IgD-negative memory B cell (primary cell): ENCODE measurements around the gene MSMP. TPM values are rescaled to one million over a fixed set of nuclear protein-coding genes. Genes with fewer than 3 reads are reported as not detected.

ENCODE experiments used
- H3K27ac Mint-ChIP-seq, 3 donors: one replicate each; pipeline ENCODE4 v1.8.0; 2020 to 2022; ENCODE audit warnings: mild to moderate bottlenecking in 3 of 3, mixed read lengths in 3 of 3, moderate library complexity in 1 of 3
- H3K27me3 Mint-ChIP-seq: one replicate; pipeline ENCODE4 v1.8.0; 2021; ENCODE audit warnings: mixed read lengths
- H3K36me3 Mint-ChIP-seq: one replicate; pipeline ENCODE4 v1.8.0; 2020; ENCODE audit warnings: mild to moderate bottlenecking, mixed read lengths
- H3K4me1 Mint-ChIP-seq, 3 donors: one replicate each; pipeline ENCODE4 v1.8.0; 2020 to 2022; ENCODE audit warnings: mixed read lengths in 3 of 3, mild to moderate bottlenecking in 1 of 3
- H3K4me3 Mint-ChIP-seq, 4 donors: one replicate each; pipeline ENCODE4 v1.8.0; 2020 to 2022; ENCODE audit warnings: mild to moderate bottlenecking in 4 of 4, mixed read lengths in 4 of 4, moderate library complexity in 3 of 4
- H3K9me3 Mint-ChIP-seq, 3 donors: one replicate each; pipeline ENCODE4 v1.8.0; 2020 to 2021; ENCODE audit warnings: mixed read lengths in 3 of 3, mild to moderate bottlenecking in 1 of 3
- polyA plus RNA-seq: library from polyadenylated mRNA; unstranded; fragments of 300-500 nt; fragmentation: Illumina TruSeq; gene quantifications from one replicate; pipeline ENCODE4 v1.2.3, GENCODE V29; 2021

MSMP gene
- 3.8 TPM for polyA plus RNA-seq

DNA sequence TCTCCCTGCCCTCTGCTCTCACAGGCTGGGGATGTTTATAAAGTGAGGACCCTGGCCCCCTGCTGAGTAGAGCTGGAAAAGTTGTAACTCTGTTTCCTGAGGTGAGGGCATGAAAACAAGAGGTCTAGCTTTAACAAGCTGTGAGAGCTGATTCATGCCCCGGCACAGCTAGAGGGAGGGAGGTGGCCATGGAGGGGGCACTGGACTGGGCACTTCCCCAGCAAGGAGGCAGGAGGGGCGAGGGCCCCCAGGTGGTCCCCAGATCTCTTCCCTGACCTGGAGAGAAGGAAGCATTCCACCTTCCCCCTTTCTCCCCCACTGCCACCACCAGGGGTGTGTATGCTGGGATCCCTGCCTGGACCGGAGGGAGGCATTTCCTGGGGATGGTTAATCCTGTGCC is at the start of gene MSMP:
Gene MSMP, minus strand, starts transcription at position 13 of the 400 bp plus-strand sequence. CDS start 147 bp downstream, outside the sequence.
- Mint-ChIP-seq H3K9me3 (no peaks in the 10 kb centered on the region), H3K36me3 (no peaks in the 10 kb centered on the region), H3K4me3 (peak within 1 kb of the TSS in 3 of 4 donors; percentile 72 to 92 (median 76)), H3K27ac (peak within 1 kb of the TSS in 2 of 3 donors; percentile 75 to 87), H3K4me1 (peaks cover 29 to 39% (median 31%) of the 10 kb centered on the region in 3 donors), H3K27me3 (no peaks in the 10 kb centered on the region)

GRCh38 chr9:35801328-35802128 is 47.5 kb upstream of the MSMP start:
- H3K27ac Mint-ChIP-seq, result peak overlapping the region in 2 of 3 donors; percentile 5 to 67
- H3K4me3 Mint-ChIP-seq, result no peak overlapping the region
- peaks cover 10% of the 10 kb centered on the region for H3K36me3 Mint-ChIP-seq
- no peaks in the 10 kb centered on the region for H3K9me3 Mint-ChIP-seq
- peaks cover 0 to 3% (median 0%) of the 10 kb centered on the region in 3 donors for H3K4me1 Mint-ChIP-seq
- H3K27me3 Mint-ChIP-seq, result no peaks in the 10 kb centered on the region

DNA sequence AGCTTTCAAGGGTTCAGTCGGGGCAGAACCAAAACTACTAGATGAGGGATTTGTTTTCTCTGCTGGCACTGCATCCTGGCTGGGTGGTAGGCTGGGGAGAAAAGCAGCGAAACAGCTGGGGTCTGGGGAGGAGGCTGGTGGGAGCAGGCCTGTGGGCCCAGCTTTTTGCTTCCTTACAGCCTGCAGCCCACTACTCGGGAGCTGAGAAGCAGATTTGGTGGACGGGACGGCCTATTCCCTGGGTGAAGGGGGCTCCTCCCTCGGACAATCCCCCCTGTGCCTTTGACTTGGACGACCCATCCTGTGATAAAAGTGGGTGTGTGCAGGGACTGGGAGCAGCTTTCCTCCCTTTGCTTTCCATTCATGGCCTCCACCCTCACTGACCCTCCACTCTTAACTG is 46.5 kb upstream of the MSMP start:
- H3K27me3 Mint-ChIP-seq, result no peaks in the 10 kb centered on the region
- H3K27ac Mint-ChIP-seq, result no peak overlapping the region
- H3K36me3 Mint-ChIP-seq, result peaks cover 10% of the 10 kb centered on the region
- peaks cover 0 to 3% (median 0%) of the 10 kb centered on the region in 3 donors for H3K4me1 Mint-ChIP-seq
- H3K9me3 Mint-ChIP-seq, result no peaks in the 10 kb centered on the region
- H3K4me3 Mint-ChIP-seq, result no peak overlapping the region

- peaks cover 0 to 3% (median 0%) of the 10 kb centered on the region in 3 donors for H3K4me1 Mint-ChIP-seq
- H3K36me3 Mint-ChIP-seq, result peaks cover 8% of the 10 kb centered on the region
- no peaks in the 10 kb centered on the region for H3K9me3 Mint-ChIP-seq
- no peak overlapping the region for H3K4me3 Mint-ChIP-seq
- H3K27me3 Mint-ChIP-seq, result no peaks in the 10 kb centered on the region
- no peak overlapping the region for H3K27ac Mint-ChIP-seq
These were observed 44.7 kb upstream of the MSMP start for GRCh38 chr9:35798658-35799374.

DNA sequence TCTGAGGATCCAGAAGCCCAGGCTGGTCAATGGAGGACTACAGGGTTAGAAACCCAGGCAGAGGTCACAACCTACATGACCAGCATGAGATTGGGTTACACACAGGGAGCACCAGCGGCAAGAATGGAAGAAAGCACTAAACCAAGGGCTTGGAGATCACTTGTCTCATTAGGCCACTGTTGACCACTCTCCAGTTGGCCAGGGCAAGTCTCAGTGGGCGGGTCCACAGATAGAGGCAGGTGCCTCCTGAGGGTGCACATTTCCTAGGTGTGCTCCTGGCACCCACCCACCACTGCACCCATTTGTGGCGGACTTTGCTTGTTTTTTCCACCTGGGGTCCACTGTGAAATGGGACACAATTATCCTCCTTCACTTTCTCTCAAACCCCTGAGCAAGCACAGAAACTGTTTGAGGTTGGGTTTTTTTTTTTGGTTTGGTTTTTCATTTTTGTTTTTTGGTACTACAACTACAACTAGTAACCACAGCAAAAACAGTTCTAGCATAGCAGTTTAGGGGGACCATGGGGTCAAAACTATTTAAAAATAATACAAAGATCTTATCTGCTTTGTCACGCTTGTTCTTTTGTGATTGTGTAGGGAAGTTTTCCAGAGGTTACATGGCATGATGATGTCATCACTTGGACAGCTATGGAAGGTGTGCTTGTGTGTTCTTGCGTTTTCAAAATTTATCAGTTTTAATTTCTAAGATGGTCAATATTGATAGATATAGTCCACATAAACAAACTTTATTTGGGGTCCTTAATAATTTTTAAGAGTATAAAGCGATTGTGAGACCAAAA is 43.4 kb upstream of the MSMP start:
- peaks cover 0 to 3% (median 0%) of the 10 kb centered on the region in 3 donors for H3K4me1 Mint-ChIP-seq
- H3K36me3 Mint-ChIP-seq, result peaks cover 2% of the 10 kb centered on the region
- H3K27me3 Mint-ChIP-seq, result no peaks in the 10 kb centered on the region
- no peak overlapping the region for H3K27ac Mint-ChIP-seq
- H3K4me3 Mint-ChIP-seq, result no peak overlapping the region
- H3K9me3 Mint-ChIP-seq, result no peaks in the 10 kb centered on the region

GRCh38 chr9:35795695-35796094 is 41.6 kb upstream of the MSMP start:
- H3K27me3 Mint-ChIP-seq, result no peaks in the 10 kb centered on the region
- peaks cover 0 to 2% (median 0%) of the 10 kb centered on the region in 3 donors for H3K4me1 Mint-ChIP-seq
- no peak overlapping the region for H3K27ac Mint-ChIP-seq
- no peak overlapping the region for H3K4me3 Mint-ChIP-seq
- H3K36me3 Mint-ChIP-seq, result no peaks in the 10 kb centered on the region
- H3K9me3 Mint-ChIP-seq, result no peaks in the 10 kb centered on the region

- Mint-ChIP-seq H3K36me3 (no peaks in the 10 kb centered on the region), H3K4me1 (peaks cover 0 to 6% (median 5%) of the 10 kb centered on the region in 3 donors), H3K9me3 (no peaks in the 10 kb centered on the region), H3K27me3 (no peaks in the 10 kb centered on the region), H3K4me3 (no peak overlapping the region), H3K27ac (no peak overlapping the region)
These were observed 39.4 kb upstream of the MSMP start for GRCh38 chr9:35793461-35793860.

DNA sequence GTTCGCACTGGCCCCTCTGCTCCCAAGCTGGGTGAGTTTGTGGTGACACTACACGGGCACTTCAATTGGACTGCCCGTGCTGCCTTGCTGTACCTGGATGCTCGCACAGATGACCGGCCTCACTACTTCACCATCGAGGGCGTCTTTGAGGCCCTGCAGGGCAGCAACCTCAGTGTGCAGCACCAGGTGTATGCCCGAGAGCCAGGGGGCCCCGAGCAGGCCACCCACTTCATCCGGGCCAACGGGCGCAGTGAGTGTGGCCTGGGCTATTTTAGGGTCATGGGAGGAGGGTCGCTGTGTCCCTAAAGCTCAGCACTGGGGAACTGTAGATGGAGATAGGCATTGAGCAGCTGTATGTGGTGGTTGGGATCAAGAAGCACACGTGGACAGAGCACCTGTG is 38.8 kb upstream of the MSMP start:
- Mint-ChIP-seq H3K9me3 (no peaks in the 10 kb centered on the region), H3K4me3 (no peak overlapping the region), H3K36me3 (no peaks in the 10 kb centered on the region), H3K4me1 (peaks cover 0 to 6% (median 5%) of the 10 kb centered on the region in 3 donors), H3K27ac (no peak overlapping the region), H3K27me3 (no peaks in the 10 kb centered on the region)

DNA sequence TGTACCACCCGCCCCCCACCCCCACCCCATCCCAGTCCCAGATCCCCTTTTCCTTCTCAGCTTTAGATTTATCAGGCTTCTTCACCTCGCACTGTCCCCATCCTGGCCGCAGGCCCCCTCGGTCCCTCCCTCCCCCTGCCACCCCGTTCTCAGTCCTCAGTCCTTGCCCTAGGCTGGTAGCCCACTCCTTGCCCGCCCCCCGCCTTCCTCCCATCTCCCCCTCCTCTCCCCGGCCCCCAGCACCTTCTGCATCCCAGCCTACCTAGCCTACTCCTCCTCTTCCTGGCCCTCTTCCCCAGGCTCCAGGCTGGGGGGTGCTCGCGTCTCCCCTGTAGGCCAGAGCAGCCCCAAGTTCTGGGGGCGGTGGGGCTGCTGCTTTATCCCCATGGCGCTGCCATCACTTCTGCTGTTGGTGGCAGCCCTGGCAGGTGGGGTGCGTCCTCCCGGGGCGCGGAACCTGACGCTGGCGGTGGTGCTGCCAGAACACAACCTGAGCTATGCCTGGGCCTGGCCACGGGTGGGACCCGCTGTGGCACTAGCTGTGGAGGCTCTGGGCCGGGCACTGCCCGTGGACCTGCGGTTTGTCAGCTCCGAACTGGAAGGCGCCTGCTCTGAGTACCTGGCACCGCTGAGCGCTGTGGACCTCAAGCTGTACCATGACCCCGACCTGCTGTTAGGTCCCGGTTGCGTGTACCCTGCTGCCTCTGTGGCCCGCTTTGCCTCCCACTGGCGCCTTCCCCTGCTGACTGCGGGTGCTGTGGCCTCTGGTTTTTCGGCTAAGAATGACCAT is 38.1 kb upstream of the MSMP start:
- Mint-ChIP-seq H3K4me3 (no peak overlapping the region), H3K36me3 (no peaks in the 10 kb centered on the region), H3K9me3 (no peaks in the 10 kb centered on the region), H3K27ac (no peak overlapping the region), H3K27me3 (no peaks in the 10 kb centered on the region), H3K4me1 (peaks cover 0 to 6% (median 6%) of the 10 kb centered on the region in 3 donors)

DNA sequence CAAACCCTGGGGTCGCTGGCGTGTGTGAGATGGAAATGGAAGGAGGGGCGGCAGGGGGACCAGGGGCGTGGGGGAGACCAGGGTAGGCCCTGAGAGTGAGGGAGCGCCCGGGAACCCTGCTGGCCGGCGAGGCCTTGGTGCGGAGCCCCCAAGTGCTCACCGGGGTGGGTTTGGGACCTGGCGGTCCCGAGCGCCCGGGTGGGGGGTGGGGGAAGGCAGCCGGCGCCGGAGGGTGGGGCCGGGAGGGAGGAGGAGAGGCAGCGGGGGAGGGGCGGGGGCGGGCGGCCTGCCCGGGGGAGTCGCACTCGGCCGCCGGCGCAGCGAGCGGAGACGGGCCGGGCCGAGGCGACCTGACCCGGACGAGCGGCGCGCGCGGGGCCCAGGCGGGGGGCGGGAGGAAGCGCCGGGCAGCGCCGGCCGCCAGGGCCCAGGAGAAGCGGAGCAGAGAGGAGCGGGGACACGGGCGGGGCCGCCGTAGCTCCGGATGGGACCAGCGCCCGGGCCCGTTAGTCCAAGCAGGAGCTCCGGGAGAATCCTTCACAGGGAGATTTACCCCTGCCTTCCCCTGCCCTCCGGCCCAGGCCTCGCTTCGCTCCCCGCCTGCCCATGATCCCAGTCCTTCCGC is 37.3 kb upstream of the MSMP start, which contains the start of gene NPR2:
Gene NPR2, plus strand, starts transcription at position 295 of the 625 bp plus-strand sequence. CDS start 818 bp downstream, outside the sequence.
- peaks cover 0 to 6% (median 6%) of the 10 kb centered on the region in 3 donors for H3K4me1 Mint-ChIP-seq
- peak within 1 kb of the TSS in 1 of 3 donors; percentile 23 for H3K27ac Mint-ChIP-seq
- H3K9me3 Mint-ChIP-seq, result no peaks in the 10 kb centered on the region
- no peak within 1 kb of the TSS for H3K4me3 Mint-ChIP-seq
- H3K36me3 Mint-ChIP-seq, result no peaks in the 10 kb centered on the region
- no peaks in the 10 kb centered on the region for H3K27me3 Mint-ChIP-seq

DNA sequence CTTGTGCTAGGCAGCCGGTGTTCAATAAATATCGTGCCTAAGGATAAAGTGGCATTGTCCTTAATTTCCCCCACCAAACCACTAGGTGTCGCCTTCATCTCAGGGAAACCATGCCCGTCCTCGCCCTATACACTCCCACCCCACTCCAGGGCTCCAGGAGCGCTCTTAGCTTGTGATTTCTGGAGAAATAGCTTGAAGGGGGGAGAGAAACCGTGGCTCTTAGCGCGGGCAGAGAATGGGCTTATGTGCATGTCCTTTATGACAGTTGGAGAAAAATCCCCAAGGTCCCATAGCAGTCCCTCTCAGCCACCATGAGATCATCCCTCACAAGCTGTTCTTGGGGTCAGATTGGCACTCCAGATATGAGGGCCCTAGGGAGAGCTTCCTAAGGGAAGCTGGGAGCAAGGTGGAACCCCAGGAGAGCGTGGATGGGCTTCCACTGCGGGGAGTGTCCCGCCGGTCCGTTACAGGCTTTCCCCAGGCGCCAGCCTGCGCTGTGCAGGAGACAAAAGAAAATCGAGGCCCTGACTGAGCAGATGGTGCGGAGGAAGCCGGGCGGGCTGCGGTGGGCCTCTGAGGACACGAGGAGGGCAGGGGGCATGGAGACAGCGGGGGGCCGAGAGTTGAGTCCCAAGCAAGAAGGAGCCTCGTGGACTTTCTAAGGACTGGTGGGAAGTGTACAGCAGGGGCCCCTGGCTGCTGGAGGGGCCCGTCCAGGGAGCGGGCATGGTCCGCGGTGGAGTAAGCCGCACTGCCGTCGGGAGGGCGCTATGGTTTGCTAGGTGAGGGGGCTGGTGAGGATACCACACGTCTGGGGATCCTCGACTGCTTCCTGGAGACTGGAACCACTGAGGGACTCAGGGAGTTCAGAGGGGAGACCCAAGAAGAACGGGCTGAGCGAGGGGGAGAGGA is 36.6 kb upstream of the MSMP start:
- Mint-ChIP-seq H3K36me3 (no peaks in the 10 kb centered on the region), H3K4me3 (no peak overlapping the region), H3K4me1 (peaks cover 0 to 6% (median 6%) of the 10 kb centered on the region in 3 donors), H3K27me3 (no peaks in the 10 kb centered on the region), H3K9me3 (no peaks in the 10 kb centered on the region), H3K27ac (peak overlapping the region in 1 of 3 donors; percentile 23)

DNA sequence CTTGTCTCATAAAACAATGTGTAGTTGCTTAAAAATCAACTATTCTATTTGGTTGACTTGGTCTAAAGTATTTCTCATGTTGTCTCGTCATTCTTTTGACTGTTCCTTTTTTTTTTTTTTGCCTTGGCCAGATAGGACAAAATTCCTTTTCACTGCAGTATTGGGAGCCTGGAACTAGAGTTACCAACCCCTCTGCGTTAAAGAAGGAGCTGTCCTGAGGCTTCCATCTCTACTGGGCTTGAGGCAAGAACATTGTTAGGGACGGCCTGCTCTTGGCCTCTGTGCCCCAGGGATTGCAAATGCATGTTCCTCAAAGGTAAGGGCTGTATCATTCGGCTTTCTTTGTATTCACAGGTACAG is 35.9 kb upstream of the MSMP start:
- Mint-ChIP-seq H3K4me1 (peaks cover 0 to 6% (median 6%) of the 10 kb centered on the region in 3 donors), H3K9me3 (no peaks in the 10 kb centered on the region), H3K4me3 (no peak overlapping the region), H3K27me3 (no peaks in the 10 kb centered on the region), H3K36me3 (no peaks in the 10 kb centered on the region), H3K27ac (peak overlapping the region in 1 of 3 donors; percentile 23)

- peaks cover 0 to 6% (median 6%) of the 10 kb centered on the region in 3 donors for H3K4me1 Mint-ChIP-seq
- no peak overlapping the region for H3K27ac Mint-ChIP-seq
- H3K27me3 Mint-ChIP-seq, result no peaks in the 10 kb centered on the region
- no peak overlapping the region for H3K4me3 Mint-ChIP-seq
- H3K9me3 Mint-ChIP-seq, result no peaks in the 10 kb centered on the region
- H3K36me3 Mint-ChIP-seq, result peaks cover 2% of the 10 kb centered on the region
These were observed 35.5 kb upstream of the MSMP start for GRCh38 chr9:35789541-35789940.
